K562 (cell line): ENCODE data around the gene TRPV6. TPM values are rescaled to one million over a fixed set of nuclear protein-coding genes. Genes with fewer than 3 reads are reported as not detected.

Experiments used
- ATAC-seq: fragments of 200-7000 bp; cut with Tn5 transposase; 3 replicates; pipeline ENCODE4 v1.9.1; 2020; ENCODE audit warnings: moderate library complexity
- BruUV-seq: library from RNA; stranded (reverse); fragments of 400-500 nt; replicated peaks from 2 replicates; lab custom pipeline; 2021; lab: Mats Ljungman, UMichigan
- CTCF ChIA-PET: fragments of 300-600 bp; formaldehyde crosslinking; extraction: SDS; loops from one replicate; lab custom pipeline; 2021; ENCODE audit warnings: low intra/inter-chr PET ratio; lab: Yijun Ruan, JAX
- POLR2A ChIA-PET: fragments of 300-600, 350-650 bp; sonication (Branson Sonifier 250); formaldehyde crosslinking; extraction: SDS; loops from one replicate; lab custom pipeline; 2021; ENCODE audit warnings: antibody characterized with exemption, inconsistent platforms; lab: Yijun Ruan, JAX
- DNase-seq, 4 experiments: peaks; one replicate each; pipeline versions ENCODE4 v3.0.0 to v3.0.0-alpha.2; 2011 to 2018; ENCODE audit warnings: low spot score in 3 of 4, mixed read lengths in 3 of 4; ENCODE audit errors: extremely low read depth in 1 of 4
- FAIRE-seq: peaks from 2 replicates; lab custom pipeline; 2011; peaks lifted over from hg19 to GRCh38; lab: Jason Lieb, UNC
- H2AFZ ChIP-seq: 2 replicates; pipeline ENCODE4 v1.6.0; 2011; ENCODE audit warnings: low read depth, low read length, control low read depth, inconsistent platforms
- H3K27ac ChIP-seq: fragments of 200-600 bp; 3 replicates; pipeline ENCODE4 v1.8.0; 2011; ENCODE audit warnings: low read depth, mild to moderate bottlenecking, control low read depth, inconsistent platforms, low read length, moderate library complexity, mixed read lengths; ENCODE audit errors: extremely low read depth
- H3K27me3 ChIP-seq, 2 experiments: fragments of 300-600 bp in 1 of 2; 2 replicates in 1 of 2; 3 replicates in 1 of 2; pipeline versions ENCODE4 v1.6.0 to v1.8.0; 2011; ENCODE audit warnings: inconsistent platforms in 2 of 2, low read length in 2 of 2, mild to moderate bottlenecking in 1 of 2, mixed read lengths in 1 of 2, moderate library complexity in 1 of 2; ENCODE audit not compliant: control insufficient read depth in 2 of 2, insufficient read depth in 2 of 2
- H3K36me3 ChIP-seq: fragments of 300-600 bp; 3 replicates; pipeline ENCODE4 v1.8.0; 2011; ENCODE audit warnings: mild to moderate bottlenecking, low read length, inconsistent platforms; ENCODE audit not compliant: control insufficient read depth, insufficient read depth
- H3K4me1 ChIP-seq, 2 experiments: fragments of 200-600 bp in 1 of 2; replicated peaks in 1 of 2; 2 replicates in 1 of 2; 3 replicates in 1 of 2; pipeline versions ENCODE4 v1.5.1 to v1.8.0; 2011; ENCODE audit warnings: inconsistent platforms in 2 of 2, low read length in 2 of 2, mild to moderate bottlenecking in 1 of 2, mixed read lengths in 1 of 2, moderate library complexity in 1 of 2; ENCODE audit not compliant: control insufficient read depth in 2 of 2, insufficient read depth in 2 of 2
- H3K4me2 ChIP-seq: 2 replicates; pipeline ENCODE4 v1.6.1; 2011; ENCODE audit warnings: low read length, control low read depth, inconsistent platforms, mixed read lengths; ENCODE audit not compliant: insufficient read depth
- H3K4me3 ChIP-seq: fragments of 200-600 bp; sonication (generic), shearing (Covaris generic); 2 replicates; pipeline ENCODE4 v1.5.1; 2016; ENCODE audit warnings: control low read depth, inconsistent platforms
- H3K79me2 ChIP-seq: fragments of 200-600 bp; 3 replicates; pipeline ENCODE4 v1.8.0; 2011; ENCODE audit warnings: low read length, inconsistent platforms; ENCODE audit not compliant: control insufficient read depth, insufficient read depth
- H3K9ac ChIP-seq, 2 experiments: 2 replicates each; pipeline versions ENCODE4 v1.6.0 to v1.6.1; 2011; ENCODE audit warnings: low read depth in 2 of 2, low read length in 2 of 2, control low read depth in 1 of 2, inconsistent platforms in 1 of 2, mild to moderate bottlenecking in 1 of 2, mixed read lengths in 1 of 2; ENCODE audit not compliant: insufficient read depth in 1 of 2
- H3K9me1 ChIP-seq: one replicate; pipeline ENCODE4 v1.6.0; 2011; ENCODE audit warnings: inconsistent platforms, mild to moderate bottlenecking, low read length, moderate library complexity; ENCODE audit not compliant: control insufficient read depth, insufficient read depth
- H3K9me3 ChIP-seq: replicated peaks from 2 replicates; pipeline ENCODE4 v1.5.1; 2011; ENCODE audit warnings: low read depth, low read length, inconsistent platforms; ENCODE audit not compliant: control insufficient read depth, insufficient read depth
- H4K20me1 ChIP-seq: replicated peaks from 2 replicates; pipeline ENCODE4 v1.6.1; 2011; ENCODE audit warnings: low read length, inconsistent platforms, mixed read lengths; ENCODE audit not compliant: control insufficient read depth, insufficient read depth
- ARID4B ChIP-seq: sonication (generic); formaldehyde crosslinking; IDR thresholded peaks from 2 replicates; pipeline ENCODE4 v1.8.0; 2022; ENCODE audit warnings: mild to moderate bottlenecking, missing genetic modification reagents
- ATF4 ChIP-seq: fragments of 450-650 bp; formaldehyde crosslinking; IDR thresholded peaks from 2 replicates; pipeline ENCODE4 v1.4.0; 2022; ENCODE audit warnings: mild to moderate bottlenecking, moderate library complexity
- CTCFL ChIP-seq: IDR thresholded peaks from 2 replicates; pipeline ENCODE4 v1.6.1; 2011; ENCODE audit warnings: borderline replicate concordance, low read depth, mild to moderate bottlenecking, moderate library complexity, low read length; ENCODE audit not compliant: insufficient read depth, poor library complexity, severe bottlenecking
- LEF1 ChIP-seq: fragments of 450-650 bp; IDR thresholded peaks from 2 replicates; pipeline ENCODE4 v1.6.1; 2016; ENCODE audit warnings: mild to moderate bottlenecking
- MCM3 ChIP-seq: fragments of 450-650 bp; IDR thresholded peaks from 2 replicates; pipeline ENCODE4 v1.6.1; 2016
- MNT ChIP-seq, 2 experiments: fragments of 450-650 bp; conservative IDR thresholded peaks; 2 replicates each; pipeline ENCODE4 v1.6.1; 2017; ENCODE audit warnings: mild to moderate bottlenecking in 2 of 2, moderate library complexity in 2 of 2
- PKNOX1 ChIP-seq: fragments of 450-650 bp; IDR thresholded peaks from 2 replicates; pipeline ENCODE4 v1.6.1; 2016
- WGBS: fragments of 100-300 bp; shearing (Covaris generic); methylation state at CpG from one replicate; pipeline ENCODE4 v1.1.6; 2016; ENCODE audit warnings: low coverage, mixed read lengths; ENCODE audit not compliant: insufficient coverage; ENCODE audit errors: missing lambda C conversion rate; 5-methylcytosine and 5-hydroxymethylcytosine counted together
- in situ Hi-C: fragments of 300-500 bp; cut with MboI; formaldehyde crosslinking; loops from 4 replicates; pipeline ENCODE4 v1.15.0; 2018; ENCODE audit warnings: inconsistent platforms, mixed read lengths
- intact Hi-C: fragments of 100-400 bp; cut with micrococcal nuclease; formaldehyde crosslinking; loops from 2 replicates; pipeline ENCODE4 v1.14.2; 2022
- polyA plus RNA-seq, 8 experiments: library from polyadenylated mRNA; depleted of rRNA in 4 of 8; stranded (reverse) in 5 of 8; unstranded in 3 of 8; fragments of >200 nt; fragmentation: Nextera tagmentation in 2 of 8; fragmentation: Illumina TruSeq in 1 of 8; extraction: Ambion mirVana in 2 of 8; extraction: Trizol in 1 of 8; gene quantifications; 2 replicates each; pipeline versions ENCODE4 v1.2.1 to v1.2.3, GENCODE V29; 2011 to 2014; ENCODE audit warnings: inconsistent platforms in 1 of 8, missing spikeins in 1 of 8
- total RNA-seq, 7 experiments: library from RNA; depleted of rRNA in 6 of 7; stranded (reverse); fragments of >200 nt in 6 of 7; fragmentation: Illumina TruSeq in 2 of 7; extraction: Trizol in 2 of 7; gene quantifications; 2 replicates each; pipeline versions ENCODE4 v1.2.1 to v1.2.3, GENCODE V29; 2011 to 2021; ENCODE audit warnings: low replicate concordance in 1 of 7

The TRPV6 gene
- total and polyA plus RNA-seq, 9 of the 15 experiments (the other 6 are each of a cell fraction or from before 2014, with no cell fraction given), result 0.04 to 0.36 (median 0.11) TPM

GRCh38 chr7:142932386-142933091, 47.0 kb upstream of the TRPV6 start (continued):
- TF ChIP-seq PKNOX1, result peak; percentile 34

GRCh38 chr7:142930126-142930730, 44.7 kb upstream of the TRPV6 start:
- H3K36me3 ChIP-seq, result no peaks in the 10 kb centered on the region
- H3K4me2 ChIP-seq, result no peak overlapping the region
- H3K4me1 ChIP-seq, result no peaks in the 10 kb centered on the region; a peak in 1 of 5 replicates
- FAIRE-seq (no peak), DNase-seq (no peak), ATAC-seq (no peak)
- H3K27ac ChIP-seq, result no peak overlapping the region
- POLR2A ChIA-PET, result no interaction called here
- H3K4me3 ChIP-seq, result no peak overlapping the region
- no peak overlapping the region for H3K9ac ChIP-seq
- BruUV-seq, result no TSS peak
- H3K79me2 ChIP-seq, result no peaks in the 10 kb centered on the region
- H3K27me3 ChIP-seq, result peaks cover 30 to 56% of the 10 kb centered on the region in 2 experiments
- in situ Hi-C loops (no loop called here), intact Hi-C loops (no loop called here)
- H4K20me1 ChIP-seq, result peaks cover 4% of the 10 kb centered on the region; the same call in 1 of the 2 replicates
- H2AFZ ChIP-seq, result no peak overlapping the region
- no peaks in the 10 kb centered on the region for H3K9me3 ChIP-seq
- 1% methylated on average over 11 of the region's 11 CpGs for WGBS
- no peaks in the 10 kb centered on the region for H3K9me1 ChIP-seq
- CTCF ChIA-PET, result interaction anchor here (0.5 kb wide), 1 partner anchor 47 kb away, joined by 4 read pairs; no protein-coding TSS in a partner anchor
- TF ChIP-seq MNT (conservative IDR thresholded peaks at IDR 0.05) (no peak), CTCFL (no peak), ATF4 (CRISPR knock-in tag) (no peak), ARID4B (0 out of 2 replicates have a peak, but pooled peaks have one; percentile 32), LEF1 (no peak), MCM3 (0 out of 2 replicates have a peak, but pooled peaks have one; percentile 4)
